ENCODE data around the gene UCK1.
"Not testable (repeated sequence)": the region's sequence is repeated elsewhere in the genome, so short reads cannot be mapped to it uniquely, and the experiment has no call there.

The UCK1 gene

DNA sequence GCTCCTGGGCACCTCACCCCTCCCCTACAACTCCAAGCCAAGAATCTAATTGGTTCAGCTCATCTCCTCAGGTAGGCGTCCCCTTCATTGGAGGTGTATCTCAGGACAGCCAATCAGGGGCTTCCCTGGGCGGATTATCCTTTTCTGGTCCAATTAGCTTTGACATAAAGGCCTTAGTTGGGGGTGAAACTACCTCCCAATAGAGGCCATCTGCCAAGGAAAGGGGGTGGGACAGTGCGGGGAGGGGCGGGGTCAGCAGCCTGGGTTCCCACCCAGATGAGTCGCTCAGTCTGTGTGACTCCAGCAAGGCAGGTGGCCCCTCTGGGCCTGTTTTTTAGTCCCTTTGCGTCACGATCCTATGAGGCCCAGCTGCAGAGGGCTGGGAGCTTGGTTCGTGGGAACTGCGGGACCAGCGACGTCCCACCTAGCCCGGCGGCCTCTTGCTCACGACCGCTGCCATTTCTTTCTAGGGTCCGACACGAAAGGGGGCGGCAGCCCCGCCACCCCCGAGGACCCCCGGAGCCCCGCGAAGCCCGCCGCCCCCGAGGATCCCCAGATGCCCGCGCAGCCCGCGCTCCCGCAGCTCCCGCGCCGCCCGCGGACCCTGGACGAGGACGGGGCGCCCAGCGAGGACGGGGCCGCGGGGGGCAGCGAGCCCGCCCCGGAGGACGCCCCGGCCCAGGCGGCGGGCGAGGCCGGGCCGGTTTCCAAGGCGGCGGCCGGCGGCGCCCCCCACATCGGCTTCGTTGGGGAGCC is 23.2 kb upstream of the UCK1 start:
- DNase-seq (ENCODE audit: low read depth in 3 of 3), result no peak

DNA sequence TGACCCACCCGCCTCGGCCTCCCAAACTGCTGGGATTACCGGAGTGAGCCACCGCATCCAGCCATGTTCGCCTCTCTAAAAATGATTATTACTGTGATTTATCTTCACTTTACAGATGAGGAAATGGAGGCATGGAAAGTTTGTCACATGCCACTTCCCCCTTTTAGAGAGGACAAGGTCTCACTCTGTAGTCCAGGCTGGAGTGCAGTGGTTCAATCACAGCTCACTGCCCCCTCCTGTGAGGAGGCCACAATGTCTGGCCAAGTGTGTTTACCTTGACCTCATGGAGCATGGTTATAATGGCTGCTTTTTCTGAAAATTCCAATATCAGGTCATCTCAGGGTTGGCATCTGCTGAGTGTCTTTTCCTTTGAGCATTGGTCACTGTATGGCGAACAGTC is 21.0 kb upstream of the UCK1 start:
- DNase-seq (ENCODE audit: low read depth in 3 of 3), result no peak

DNA sequence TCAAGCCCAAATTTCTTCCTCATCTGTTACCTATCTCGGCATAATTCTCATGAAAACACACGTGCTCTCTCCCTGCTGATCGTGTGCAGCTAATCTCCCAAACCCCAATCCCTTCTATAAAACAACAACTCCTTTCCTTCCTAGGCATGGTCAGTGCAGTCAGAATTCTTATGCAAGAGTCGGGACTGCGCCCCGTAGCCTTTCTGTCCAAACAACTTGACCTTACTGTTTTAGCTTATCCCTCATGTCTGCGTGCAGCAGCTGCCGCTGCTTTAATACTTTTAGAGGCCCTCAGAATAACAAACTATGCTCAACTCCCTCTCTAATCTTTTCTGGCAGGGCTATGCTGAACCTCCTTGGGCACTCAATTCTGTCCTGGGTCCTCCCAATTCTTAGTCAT is 19.4 kb upstream of the UCK1 start:
- DNase-seq (ENCODE audit: low read depth in 3 of 3), result not testable (repeated sequence)

DNA sequence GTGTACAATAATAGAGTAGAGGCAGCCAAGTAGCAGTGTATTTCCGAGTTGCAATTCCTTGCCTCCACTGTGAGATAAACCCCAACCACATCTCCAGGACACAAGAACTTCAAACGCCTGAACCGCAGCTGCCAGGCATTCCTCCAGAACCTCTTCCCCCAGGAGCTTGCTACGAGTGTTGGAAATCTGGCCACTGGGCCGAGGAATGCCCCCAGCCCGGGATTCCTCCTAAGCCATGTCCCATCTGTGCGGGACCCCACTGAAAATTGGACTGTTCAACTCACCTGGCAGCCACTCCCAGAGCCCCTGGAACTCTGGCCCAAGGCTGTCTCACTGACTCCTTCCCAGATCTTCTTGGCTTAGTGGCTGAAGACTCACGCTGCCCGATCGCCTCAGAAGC is 18.1 kb upstream of the UCK1 start:
- not testable (repeated sequence) for DNase-seq (ENCODE audit: low read depth in 3 of 3)

DNA sequence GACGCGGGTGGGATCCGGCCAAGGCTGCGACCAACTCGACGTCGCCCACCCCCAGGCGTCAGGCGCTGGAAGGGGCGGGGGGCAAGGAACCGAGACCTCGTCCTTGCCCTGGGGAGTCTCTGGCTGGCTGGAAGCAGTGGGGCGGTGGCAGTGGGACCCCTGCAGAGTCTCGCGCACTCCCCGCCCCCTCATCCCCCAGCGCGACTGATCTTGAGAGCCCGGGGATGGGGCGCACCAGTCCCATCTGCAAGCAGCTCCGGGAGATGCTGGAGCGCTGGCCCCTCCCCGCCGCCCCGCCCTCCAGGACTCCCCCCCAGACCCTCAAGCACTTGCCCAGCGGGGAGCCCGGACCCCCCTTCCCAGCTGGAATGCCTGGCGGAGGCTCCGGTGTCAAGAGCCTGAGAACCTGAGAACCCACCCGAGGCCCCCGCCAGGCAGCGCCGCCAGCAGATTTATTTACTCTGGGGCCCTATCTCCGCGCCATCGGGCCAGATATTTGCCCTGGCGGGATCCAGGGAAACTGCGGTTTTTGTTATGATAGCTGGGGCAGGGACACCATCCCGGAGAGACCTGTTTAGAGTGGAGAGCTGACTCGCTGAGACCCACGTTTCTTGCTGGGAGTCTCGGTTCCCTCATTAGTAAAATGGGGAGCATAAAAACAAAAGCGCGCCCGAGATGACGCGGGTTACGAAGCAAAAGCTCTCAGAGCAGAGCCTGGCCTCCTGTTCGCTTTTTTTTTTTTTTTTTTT is 15.4 kb upstream of the UCK1 start:
- no peak for DNase-seq (ENCODE audit: low read depth in 3 of 3)

DNA sequence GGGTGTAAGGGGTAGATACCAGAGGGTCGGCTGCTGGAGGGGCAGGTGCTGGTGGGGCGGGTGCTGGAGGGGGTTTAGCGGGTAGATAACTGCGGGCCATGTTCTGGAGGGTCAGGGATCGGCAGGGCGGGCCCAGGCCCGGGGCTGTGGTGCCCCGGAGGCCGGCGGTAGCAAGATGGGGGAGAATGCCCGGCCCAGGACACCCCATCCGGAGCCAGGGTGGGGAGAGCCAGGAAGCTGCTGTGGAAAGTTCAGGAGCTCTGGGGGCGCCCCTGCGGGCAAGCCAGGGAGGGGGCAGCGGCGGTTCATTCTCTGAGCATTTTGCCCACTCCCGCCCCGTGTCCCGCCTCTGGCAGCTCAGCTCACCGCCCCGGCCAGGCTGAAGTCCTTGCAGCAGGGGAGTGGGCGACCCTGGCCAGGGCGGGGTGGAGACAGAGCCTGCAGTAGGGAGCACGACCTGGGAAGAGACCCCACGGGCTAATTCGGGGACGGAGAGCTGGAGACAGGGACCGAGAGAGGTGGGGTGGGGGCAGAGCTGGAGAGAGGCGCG is 14.8 kb upstream of the UCK1 start:
- no peak for DNase-seq (ENCODE audit: low read depth in 3 of 3)

DNA sequence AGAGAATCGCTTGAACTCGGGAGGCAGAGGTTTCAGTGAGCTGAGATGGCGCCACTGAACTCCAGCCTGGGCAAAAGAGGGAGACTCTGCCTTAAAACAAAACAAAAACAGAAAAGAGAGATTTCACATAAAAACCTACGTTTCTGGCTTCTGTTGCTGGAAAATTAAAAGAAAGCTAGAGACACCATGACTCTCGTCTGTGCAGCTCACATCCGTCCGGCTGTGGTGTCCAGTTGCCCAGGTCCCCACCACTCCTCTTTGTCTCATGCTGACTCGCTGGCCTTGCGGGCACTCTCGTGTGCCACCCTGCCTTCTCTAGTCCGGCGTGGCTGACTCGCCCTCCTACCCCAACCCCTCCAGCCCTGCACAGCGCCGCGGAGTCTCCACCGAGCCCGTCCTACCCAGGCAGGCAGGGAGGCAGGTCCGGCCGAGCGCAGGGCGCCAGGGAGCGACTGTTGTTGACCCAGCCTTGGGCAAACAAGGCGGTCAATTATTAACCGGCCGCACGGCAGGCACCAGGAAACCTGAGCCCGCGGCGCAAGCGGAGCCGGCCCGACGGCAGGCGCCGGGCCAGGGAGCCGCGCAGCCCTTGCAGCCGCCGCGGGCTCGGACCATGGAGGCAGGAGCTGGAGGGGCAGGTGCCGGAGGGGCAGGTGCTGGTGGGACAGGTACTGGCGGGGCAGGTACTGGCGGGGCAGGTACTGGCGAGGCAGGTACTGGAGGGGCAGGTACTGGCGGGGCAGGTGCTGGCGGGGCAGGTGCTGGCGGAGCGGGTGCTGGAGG is 14.1 kb upstream of the UCK1 start, which contains the start of gene PRRT1B:
PRRT1B (plus strand) TSS at position 521 of the 783 bp plus-strand sequence; CDS start at position 614, 93 bp downstream.
- no peak for DNase-seq (ENCODE audit: low read depth in 3 of 3)

DNA sequence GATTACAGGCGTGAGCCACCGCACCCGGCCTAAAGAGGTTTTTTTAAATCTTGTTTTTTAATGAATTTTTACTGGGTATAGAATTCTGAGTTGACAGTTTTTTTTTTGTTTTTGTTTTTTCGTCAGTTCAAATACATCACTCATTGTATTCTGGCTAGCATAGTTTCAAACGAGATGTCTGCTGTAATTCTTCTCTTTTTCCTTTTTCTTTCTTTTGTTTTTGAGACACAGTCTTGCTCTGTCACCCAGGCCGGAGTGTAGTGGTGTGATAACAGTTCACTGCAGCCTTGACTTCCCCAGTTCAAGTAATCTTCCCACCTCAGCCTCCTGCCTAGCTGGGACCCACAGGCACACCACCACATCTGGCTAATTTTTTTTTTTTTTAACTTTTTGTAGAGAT is 12.1 kb upstream of the UCK1 start:
- no peak for DNase-seq (ENCODE audit: low read depth in 3 of 3)

DNA sequence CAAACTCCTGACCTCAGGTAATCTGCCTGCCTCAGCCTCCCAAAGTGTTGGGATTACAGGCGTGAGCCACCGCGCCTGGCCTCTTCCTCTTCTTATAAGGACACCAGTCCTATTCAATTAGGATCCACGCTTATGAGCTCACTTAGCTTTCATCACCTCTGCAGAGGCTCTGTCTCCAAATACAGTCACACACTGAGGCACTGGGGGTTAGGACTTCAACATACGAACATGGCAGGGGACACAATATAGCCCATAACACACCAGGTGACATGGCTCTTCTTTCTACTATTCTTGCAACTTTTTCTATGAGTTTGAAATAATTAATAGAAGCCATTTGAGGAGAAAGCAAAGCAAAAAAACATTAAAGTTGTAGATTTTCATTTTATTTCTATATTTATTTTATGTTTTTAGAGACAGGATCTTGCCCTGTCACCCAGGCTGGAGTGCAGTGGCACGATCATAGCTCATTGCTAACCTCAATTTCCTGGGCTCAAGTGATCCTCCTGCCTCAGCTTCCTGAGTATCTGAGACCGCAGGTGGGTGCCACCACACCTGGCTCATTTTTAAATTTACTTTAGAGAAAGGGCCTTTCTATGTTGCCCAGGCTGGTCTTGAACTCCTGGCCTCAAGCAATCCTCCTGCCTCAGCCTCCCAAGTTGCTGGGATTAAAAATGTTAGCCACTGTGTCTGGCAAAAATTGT is 8.3 kb upstream of the UCK1 start:
- DNase-seq (ENCODE audit: low read depth in 3 of 3), result no peak

DNA sequence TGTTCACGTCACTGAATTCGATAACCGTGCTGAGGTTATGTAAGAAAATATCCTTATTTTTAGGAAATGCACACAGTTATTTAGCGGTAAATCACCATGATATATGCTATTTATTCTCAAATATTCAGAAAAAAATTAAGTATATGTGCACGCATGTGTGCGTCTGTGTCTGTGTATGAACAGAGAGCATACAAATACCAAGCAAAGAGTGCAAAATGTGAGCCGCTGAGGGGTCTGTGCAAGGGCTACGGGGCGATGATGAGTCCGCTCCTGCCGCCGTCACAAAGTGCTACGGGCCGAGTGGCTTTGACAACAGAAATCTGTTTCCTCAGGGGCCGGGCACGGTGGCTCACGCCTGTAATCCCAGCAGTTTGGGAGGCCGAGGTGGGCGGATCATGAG is 6.9 kb upstream of the UCK1 start:
- DNase-seq (ENCODE audit: low read depth in 3 of 3), result no peak

DNA sequence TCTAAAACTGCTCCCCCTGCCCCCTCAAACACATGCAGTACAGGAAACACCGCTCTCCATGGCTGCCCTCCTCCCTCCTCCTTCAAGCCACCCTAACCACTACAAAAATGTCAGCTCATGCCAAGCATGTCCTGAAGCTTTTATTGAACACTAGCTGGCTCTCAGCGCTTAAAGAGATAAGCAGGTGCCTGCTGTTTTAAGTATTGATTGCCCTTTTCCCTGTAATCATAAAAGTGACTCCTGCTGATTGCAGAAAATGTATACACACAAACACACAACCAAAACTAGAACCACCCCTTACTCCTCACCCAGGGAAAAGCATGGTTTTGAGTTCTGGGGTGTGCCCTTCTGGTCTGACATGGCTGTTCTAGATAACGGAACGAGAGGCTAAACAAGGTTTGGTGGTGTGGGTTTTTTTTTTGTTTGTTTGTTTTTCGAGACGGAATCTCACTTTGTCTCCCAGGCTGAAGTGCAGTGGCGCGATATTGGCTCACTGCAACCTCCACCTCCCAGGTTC is 3.7 kb upstream of the UCK1 start:
- no peak for DNase-seq (ENCODE audit: low read depth in 3 of 3)

DNA sequence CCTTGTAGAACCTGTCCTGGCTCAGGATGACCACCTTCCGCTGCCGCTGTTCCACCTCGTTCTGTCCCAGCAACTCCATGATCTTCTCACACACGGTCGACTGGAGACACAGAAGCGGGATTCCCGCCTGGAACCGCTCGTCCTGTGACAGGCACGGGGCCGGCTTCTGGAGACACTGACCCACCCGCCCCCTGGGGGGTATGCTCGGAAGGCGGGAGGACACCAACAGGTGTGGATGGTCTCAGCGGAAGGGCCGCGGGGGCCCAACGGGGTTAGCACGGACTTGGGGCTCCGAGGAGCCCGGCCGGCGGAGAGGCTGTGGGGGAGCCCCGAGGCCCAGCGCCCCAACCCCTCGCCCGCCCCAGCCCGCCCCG is 530 bp downstream of the UCK1 start:
- no peak for DNase-seq (ENCODE audit: low read depth in 3 of 3)

DNA sequence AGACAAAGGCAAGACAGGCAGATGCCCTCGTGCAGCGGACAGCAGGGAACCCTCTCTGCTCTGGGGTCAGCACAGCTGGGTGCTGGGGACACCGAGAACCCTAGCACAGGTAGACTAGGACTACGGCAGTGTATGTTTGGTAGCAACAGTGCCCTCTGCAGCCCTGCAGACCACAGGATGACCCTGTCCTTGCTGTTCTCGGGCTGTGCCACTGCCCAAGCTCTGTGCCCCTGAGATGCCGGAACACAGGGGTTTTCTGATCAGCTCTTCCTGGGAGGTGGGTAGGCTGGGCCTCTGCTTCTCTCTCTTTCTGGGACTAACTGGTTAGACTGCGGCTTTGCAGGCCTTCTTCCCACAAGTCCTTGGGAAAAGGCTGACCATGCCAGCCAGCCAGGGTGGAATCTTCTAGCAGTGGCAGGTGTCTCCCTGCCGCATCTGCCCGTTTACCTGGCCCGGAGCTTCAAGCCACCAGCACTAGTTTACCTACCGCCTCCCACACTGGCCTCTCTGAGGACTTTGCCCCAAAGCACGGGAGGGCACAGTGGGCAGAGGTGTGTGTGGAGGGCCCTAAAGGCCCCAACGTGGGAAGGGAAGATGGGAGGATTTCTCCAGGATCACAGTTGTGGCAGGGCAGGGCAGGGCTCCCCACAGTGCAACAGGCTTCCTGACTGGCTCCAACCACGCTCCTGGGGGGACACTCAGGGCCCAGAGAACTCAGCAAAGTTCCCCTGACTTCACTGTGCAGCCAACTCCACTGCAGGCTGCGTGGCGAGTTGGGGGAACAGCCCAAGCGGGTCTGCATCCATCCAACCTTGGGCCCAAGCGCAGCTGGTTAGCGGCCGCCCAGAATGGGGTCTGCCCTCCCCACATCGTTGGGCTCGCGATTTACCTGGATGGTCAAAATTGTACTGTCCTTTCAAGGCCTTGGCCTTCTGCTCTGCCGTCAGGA is 1.2 kb downstream of the UCK1 start:
- DNase-seq (ENCODE audit: low read depth in 3 of 3), result no peak

DNA sequence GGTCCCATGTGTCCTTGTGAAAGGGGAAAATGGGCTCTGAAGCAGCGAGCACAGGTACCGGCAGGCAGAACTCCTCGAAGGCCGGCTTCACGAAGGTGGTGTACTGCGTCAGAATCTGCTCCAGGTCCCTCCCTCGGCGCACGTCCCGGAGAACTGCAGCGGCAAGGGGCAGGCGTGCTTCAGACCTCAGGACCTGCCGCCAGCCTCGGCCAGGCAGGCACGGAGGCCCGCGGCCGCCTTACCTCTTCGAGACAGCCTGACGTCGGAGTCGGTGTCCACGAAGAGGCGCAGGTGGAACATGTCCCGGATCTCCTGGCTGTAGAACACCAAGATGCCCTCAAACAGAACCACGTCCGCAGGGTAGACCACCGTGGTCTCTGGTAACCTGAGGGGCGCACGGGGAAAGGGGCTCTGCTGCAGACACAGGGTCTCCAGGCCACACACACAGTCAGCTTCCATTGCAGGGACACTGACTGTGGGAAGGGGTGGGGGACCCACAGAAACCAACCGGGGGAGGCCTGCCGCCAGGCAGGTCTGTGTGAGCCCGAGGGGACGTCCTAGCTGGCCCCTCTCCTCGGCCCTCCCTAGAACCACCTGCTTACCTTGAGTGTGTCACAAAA is 2.1 kb downstream of the UCK1 start:
- no peak for DNase-seq (ENCODE audit: low read depth in 3 of 3)

DNA sequence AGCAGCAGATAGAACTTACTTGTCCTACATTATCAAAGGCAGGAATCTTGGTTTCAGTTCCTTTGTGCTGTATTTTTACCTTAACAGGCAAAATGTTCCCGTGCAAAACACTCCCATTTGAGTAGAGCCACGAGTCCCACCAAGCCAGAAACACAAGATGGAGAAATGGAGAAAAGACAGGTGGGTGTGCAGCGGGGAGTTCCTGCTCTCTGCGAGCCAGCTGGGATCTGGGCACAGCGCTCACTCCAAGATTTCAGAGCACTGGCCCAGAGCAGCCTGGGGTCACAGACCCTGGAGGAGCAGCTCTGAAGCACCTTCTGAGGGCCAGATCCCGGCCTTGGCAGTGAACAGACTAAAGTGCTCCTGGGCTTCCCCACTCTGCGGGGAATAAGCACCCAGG is 2.9 kb downstream of the UCK1 start:
- DNase-seq (ENCODE audit: low read depth in 3 of 3), result no peak

DNA sequence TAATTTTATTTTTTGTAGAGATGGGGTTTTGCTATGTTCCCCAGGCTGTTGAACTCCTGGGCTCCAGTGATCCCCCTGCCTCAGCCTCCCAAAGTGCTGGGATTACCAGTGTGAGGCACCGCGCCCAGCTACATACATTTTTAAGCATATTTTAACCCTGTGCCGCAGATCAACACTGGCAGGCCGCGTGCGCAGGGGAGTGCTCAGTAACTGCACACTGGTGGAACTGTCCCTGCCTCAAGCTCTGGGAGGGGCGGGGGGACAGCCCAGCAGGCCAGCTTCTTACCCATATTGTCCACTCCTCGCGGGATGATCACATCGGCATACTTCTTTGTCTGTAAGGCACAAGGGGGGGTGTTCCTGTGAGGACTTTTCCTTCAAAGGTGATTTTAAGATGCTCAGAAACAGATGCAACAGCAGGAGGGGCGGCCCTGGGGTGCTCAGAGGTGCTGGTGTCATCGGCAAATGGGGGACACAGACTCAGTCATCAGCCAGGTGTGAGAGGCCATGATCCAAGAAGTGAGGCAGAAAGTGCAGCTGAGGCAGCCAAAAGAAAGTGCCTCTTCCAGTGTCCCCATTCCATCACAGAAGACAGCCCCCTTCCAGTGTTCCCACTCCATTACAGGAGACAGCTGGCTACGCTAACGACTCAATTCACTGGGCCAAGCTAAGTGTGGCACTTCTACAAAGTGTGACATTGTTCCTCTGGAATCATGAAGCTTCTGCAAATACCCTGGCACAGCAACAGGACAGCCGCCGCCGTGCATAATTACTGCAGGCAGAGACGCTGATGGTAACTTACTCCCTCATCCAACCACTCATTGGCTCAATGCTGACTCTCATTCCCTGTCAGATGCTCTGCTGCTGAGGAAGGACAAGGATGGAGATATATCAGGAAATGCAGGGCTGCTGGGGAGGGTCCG is 5.2 kb downstream of the UCK1 start:
- no peak for DNase-seq (ENCODE audit: low read depth in 3 of 3)

DNA sequence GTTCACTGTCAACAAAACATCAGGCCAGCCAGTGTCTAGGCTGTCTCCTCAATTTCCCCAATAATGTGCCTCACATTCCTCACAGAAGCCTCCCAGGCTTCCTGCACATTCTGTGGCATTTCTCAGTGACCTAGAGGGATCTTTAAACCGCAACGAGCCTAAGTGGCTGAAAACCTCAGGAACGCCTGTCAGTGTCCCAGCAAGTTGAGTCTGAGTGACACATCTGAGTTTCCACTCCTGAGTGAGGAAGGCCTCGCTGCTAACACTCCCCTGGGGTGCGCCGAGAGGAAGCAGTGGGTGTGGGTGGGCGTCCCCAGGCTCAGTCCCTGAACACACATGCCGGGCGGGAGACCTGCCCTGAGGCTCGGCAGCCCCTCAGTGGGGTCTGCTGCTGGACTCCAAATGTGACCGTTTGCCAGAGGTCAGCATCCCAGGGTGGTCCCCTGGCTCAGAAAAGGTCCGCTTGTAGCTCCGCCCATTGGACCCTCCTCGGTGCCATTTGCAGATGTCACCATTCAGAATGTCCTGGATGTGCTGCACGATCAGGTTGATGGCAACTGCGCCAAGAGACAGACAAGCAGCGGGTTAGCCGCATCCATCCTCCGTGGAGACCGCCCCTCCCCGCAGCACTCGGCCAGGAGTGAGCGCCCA is 6.3 kb downstream of the UCK1 start:
- DNase-seq (ENCODE audit: low read depth in 3 of 3), result no peak

Measured in stimulated activated CD4-positive, alpha-beta T cell treated with anti-CD3 and anti-CD28 coated beads, TNF-alpha, amount 100 ng/mL, for 4 hours (primary cell).